Effector CD8-positive, alpha-beta T cell (primary cell): ENCODE results near the gene GPRIN2.
"Not testable (repeated sequence)": the region's sequence is repeated elsewhere in the genome, so short reads cannot be mapped to it uniquely, and the experiment has no call there.

ENCODE experiments used
- DNase-seq: peaks from one replicate; lab custom pipeline; 2025; lab: John Stamatoyannopoulos, UW

The GPRIN2 gene

GRCh38 chr10:46520381-46520780 lies 36.1 kb downstream of the GPRIN2 start:
- DNase-seq, result no peak

- no peak for DNase-seq
Observed at GRCh38 chr10:46518028-46518725, 38.3 kb downstream of the GPRIN2 start.

GRCh38 chr10:46517541-46517940 lies 38.9 kb downstream of the GPRIN2 start:
- DNase-seq, result no peak

DNA sequence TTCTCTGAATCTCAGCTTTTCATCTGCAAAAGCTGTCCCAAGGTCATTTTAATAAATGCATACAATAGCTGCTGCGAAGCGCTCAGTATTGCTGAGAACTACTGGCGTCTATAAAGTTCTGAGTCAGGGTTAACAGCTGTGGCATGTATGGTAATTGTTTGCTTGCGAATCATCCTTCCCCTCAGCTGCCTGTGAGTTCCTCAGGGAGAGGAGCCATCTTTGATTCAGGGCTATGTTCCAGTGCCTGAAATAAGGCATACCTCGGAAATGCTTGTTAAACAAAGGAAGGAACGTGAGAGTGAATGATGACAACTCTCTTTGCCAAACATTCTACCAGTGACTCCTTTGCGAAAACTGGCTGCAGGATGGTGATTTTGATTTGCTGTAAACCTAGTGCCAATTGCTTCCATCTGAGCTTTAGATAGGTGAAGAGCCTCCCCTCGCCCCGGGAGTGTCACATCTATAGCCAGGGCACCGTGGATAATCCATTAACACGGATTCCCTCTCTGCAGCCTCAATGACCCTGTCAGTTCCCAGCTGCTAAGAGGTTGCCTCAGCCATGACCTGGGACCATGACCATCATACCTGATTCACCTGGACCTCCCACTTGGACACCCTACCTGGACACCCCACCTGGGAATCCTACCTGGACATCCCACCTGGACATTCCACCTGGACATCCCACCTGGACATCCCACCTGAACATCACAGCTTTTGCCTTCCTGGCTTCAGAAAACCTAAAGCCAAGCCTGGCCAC lies 39.6 kb downstream of the GPRIN2 start:
- DNase-seq, result no peak

GRCh38 chr10:46515793-46516192 lies 40.7 kb downstream of the GPRIN2 start:
- DNase-seq, result no peak

GRCh38 chr10:46515366-46515765 lies 41.1 kb downstream of the GPRIN2 start:
- no peak for DNase-seq

DNA sequence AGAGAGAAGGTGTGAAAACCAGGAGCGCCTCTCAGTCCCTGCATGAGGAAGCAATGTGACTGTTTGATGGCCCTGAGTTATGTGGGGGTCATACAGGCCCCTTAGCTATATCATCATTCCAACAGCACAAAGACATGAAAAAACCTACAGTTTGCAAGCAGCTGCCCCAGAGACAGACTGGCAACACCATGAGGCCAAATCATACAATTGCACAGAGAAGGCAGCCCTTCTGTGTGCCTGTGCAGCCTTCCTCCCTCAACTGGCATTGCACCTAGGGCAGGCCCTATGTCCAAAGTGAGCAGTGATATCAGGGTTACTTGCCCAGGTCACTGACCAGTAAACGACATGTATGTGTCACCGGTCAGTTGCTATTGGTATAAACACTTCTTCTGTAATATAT lies 41.6 kb downstream of the GPRIN2 start:
- no peak for DNase-seq

- DNase-seq, result no peak
Observed at GRCh38 chr10:46514431-46514861, 42.0 kb downstream of the GPRIN2 start.

- DNase-seq, result not testable (repeated sequence)
Observed at GRCh38 chr10:46513333-46513732, 43.1 kb downstream of the GPRIN2 start.

GRCh38 chr10:46512725-46513124 lies 43.7 kb downstream of the GPRIN2 start:
- DNase-seq, result not testable (repeated sequence)

DNA sequence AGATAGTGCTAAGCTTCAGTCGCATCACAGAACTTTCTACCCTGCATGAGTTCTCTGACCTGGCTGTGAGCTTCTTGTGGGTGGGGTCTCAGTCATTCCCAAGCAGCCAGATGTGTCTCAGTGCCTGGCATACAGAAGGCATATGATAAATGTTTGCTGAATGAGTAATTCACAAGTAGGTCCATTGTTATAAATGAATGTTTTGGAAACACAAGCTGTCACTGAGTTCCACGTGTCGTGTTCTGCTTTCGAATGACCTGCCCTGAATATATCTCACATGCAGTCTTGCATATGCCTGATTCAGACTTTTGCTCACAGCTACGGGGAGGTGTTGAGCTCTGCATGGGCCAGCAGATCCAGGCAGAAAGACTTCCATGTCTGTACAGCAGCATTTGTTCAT lies 44.5 kb downstream of the GPRIN2 start:
- DNase-seq, result not testable (repeated sequence)
